HG02840 (cell line): ENCODE measurements around the gene POLR2A.
A peak's percentile ranks its signal among the peaks of the same experiment; 100 is the strongest.
"Not testable (repeated sequence)": the region's sequence is repeated elsewhere in the genome, so short reads cannot be mapped to it uniquely, and the experiment has no call there.

Experiments used
- ATAC-seq: cut with Tn5 transposase; IDR thresholded peaks from one replicate; pipeline ENCODE4 v1.9.1; 2021; ENCODE audit warnings: mild to moderate bottlenecking, moderate library complexity, moderate number of reproducible peaks; ENCODE audit not compliant: unreplicated experiment, low FRiP score

POLR2A gene

GRCh38 chr17:7477392-7478275 is 6.5 kb upstream of the POLR2A start:
- no peak for ATAC-seq

GRCh38 chr17:7478276-7479212 is 5.6 kb upstream of the POLR2A start:
- no peak for ATAC-seq

- ATAC-seq = no peak
Measured at GRCh38 chr17:7479213-7480088, 4.7 kb upstream of the POLR2A start, which contains the start of gene ZBTB4. Gene ZBTB4 (minus strand): TSS chr17:7479631. CDS start chr17:7466801, 12,830 bp downstream.

GRCh38 chr17:7480089-7480384 is 4.1 kb upstream of the POLR2A start:
- no peak for ATAC-seq

GRCh38 chr17:7481275-7481674 is 2.9 kb upstream of the POLR2A start, which contains the start of gene SLC35G6:
Gene SLC35G6 (plus strand): TSS chr17:7481446. CDS start chr17:7481517, 71 bp downstream.
- not testable (repeated sequence) for ATAC-seq

GRCh38 chr17:7481842-7482741 is 2.1 kb upstream of the POLR2A start:
- ATAC-seq = not testable (repeated sequence)

- not testable (repeated sequence) for ATAC-seq
Measured at GRCh38 chr17:7482742-7483088, 1.5 kb upstream of the POLR2A start.

- peak; percentile 38 for ATAC-seq
Measured at GRCh38 chr17:7483255-7484066, 705 bp upstream of the POLR2A start.

- ATAC-seq = no peak
Measured at GRCh38 chr17:7484919-7485377, 782 bp downstream of the POLR2A start.

GRCh38 chr17:7486181-7486580 is 2.0 kb downstream of the POLR2A start:
- no peak for ATAC-seq

GRCh38 chr17:7490144-7490543 is 6.0 kb downstream of the POLR2A start:
- ATAC-seq = no peak

GRCh38 chr17:7491583-7491982 is 7.4 kb downstream of the POLR2A start:
- no peak for ATAC-seq

- no peak for ATAC-seq
Measured at GRCh38 chr17:7493941-7494340, 9.8 kb downstream of the POLR2A start.

GRCh38 chr17:7495906-7496434 is 11.8 kb downstream of the POLR2A start:
- ATAC-seq = no peak

GRCh38 chr17:7496470-7497183 is 12.5 kb downstream of the POLR2A start:
- no peak for ATAC-seq

GRCh38 chr17:7497228-7497627 is 13.1 kb downstream of the POLR2A start:
- no peak for ATAC-seq

- ATAC-seq = no peak
Measured at GRCh38 chr17:7497636-7498035, 13.5 kb downstream of the POLR2A start.
